Astrocyte of the spinal cord (primary cell): ENCODE results near the gene PHLDB3.

ENCODE experiments used
- DNase-seq: peaks from one replicate; pipeline ENCODE4 v3.0.0; 2011; ENCODE audit warnings: low read depth, low spot score
- H3K4me3 ChIP-seq: 2 replicates; pipeline ENCODE4 v1.5.1; 2011; ENCODE audit warnings: low read depth, mild to moderate bottlenecking, low read length, moderate library complexity
- in situ Hi-C: cut with HindIII; loops from 2 replicates; pipeline ENCODE4 v1.10.0; 2017; ENCODE audit warnings: low sequenced_read_pairs
- TF ChIP-seq, protein P1 (sequence below): IDR thresholded peaks from 2 replicates; pipeline ENCODE4 v1.5.1; 2012; ENCODE audit warnings: low read depth, mild to moderate bottlenecking, low read length, inconsistent platforms

Gene PHLDB3

DNA sequence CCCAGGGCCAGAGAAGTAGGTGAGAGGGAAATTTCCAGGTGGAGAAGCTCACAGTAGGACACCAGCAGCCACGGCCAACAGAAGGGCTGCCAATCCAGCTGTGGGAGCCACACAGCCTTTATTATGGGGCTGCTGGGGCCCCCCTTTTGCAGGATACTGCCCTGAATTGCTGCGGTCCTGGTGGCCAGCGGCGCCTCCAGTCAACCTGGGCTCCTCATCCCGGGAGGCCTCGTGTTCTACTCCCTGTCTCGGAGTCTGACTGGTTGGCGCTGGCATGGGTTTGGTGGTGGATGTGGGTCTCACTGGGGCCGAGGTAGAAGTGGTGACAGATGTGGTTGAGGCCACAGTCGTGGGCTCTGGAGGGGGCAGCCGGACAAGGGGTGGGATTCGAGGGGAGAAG is 43.2 kb downstream of the PHLDB3 start:
- no peak for DNase-seq
- no peak overlapping the region for H3K4me3 ChIP-seq
- TF ChIP-seq, protein P1, sequence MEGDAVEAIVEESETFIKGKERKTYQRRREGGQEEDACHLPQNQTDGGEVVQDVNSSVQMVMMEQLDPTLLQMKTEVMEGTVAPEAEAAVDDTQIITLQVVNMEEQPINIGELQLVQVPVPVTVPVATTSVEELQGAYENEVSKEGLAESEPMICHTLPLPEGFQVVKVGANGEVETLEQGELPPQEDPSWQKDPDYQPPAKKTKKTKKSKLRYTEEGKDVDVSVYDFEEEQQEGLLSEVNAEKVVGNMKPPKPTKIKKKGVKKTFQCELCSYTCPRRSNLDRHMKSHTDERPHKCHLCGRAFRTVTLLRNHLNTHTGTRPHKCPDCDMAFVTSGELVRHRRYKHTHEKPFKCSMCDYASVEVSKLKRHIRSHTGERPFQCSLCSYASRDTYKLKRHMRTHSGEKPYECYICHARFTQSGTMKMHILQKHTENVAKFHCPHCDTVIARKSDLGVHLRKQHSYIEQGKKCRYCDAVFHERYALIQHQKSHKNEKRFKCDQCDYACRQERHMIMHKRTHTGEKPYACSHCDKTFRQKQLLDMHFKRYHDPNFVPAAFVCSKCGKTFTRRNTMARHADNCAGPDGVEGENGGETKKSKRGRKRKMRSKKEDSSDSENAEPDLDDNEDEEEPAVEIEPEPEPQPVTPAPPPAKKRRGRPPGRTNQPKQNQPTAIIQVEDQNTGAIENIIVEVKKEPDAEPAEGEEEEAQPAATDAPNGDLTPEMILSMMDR: no peak
- in situ Hi-C loops: no loop called here

DNA sequence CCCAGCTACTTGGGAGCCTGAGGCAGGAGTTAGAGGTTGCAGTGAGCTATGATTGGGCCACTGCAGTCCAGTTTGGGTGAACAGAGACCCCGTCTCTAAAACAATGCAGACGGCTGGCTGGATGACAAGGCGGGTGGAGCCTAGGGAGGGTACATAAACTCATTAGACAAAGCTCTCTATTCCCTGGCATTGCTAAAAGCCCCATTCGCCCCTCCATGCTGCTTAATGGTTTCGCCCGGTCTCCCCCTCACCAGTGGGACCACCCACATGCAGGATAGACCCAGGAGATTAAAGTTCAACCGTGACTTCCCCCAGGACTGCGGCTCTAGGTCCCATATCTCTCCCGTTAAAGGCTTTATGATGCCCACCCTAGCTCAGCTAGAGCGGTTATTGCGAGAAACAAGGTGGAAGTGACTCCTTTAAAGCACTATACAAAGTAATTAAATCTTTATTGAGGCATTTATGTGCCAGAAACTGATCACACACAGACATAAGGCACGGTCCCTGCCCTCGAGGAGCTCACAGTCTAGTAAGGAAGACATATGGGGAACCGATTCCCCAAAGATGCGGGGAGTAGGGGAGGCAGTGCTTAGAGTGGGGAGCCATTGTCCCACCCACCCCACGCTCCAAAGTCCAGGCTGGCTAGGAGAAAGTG is 44.1 kb downstream of the PHLDB3 start:
- TF ChIP-seq, protein P1: no peak
- DNase-seq: no peak
- H3K4me3 ChIP-seq: no peak overlapping the region
- in situ Hi-C loops: no loop called here

DNA sequence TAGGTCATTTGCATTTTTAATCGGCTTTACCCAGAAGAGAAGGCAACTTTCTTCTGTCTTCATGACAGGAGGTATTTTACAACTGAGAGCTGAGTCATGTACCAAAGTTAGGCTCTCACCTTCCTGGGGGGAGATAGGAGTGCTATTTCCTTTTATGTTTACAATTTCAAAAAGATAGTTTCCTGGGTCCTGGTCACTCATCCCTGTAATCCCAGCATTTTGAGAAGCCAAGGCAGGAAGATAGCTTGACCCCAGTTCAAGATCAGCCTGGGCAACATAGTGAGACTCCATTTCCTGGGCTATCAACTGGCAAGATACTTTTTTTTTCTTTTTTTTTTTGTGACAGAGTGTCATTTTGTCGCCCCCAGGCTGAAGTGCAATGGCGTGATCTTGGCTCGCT is 46.7 kb downstream of the PHLDB3 start:
- no peak for DNase-seq
- in situ Hi-C loops: no loop called here
- TF ChIP-seq, protein P1: no peak
- H3K4me3 ChIP-seq: no peak overlapping the region

DNA sequence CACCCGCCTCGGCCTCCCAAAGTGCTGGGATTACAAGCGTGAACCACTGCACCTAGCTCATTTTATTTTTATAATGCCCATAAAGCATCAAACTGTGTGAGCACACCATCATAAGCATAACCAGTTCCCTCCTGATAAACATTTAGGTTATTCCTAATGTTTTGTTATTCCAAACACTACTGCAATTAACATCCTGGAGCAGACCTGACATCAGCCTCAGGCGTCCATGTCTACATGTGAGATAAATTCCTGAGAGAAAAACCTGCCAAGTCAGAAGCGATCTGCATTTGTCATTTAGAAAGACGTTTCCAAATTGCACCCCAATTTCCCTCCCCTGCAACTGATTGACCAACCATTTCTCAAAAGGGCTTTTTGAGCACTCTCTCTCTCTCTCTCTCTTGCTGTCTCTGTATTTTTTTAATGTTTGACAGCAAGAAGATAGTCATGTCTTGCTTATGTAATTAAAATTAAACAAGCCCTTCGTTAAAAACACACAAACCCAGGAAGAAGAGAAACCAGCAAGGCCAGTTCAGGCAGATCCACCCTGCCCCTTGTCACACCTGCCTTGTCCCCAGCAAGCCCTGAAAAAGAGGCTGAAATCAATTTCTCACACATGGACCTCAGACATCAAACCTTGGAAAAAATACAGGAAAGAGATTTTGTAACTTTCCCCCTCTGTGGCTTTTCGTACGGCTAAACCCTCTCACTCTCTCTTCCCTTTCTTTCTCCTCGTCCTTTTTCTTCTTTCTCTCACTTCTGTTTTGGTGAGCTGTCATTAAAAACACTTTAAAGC is 49.0 kb downstream of the PHLDB3 start:
- in situ Hi-C loops: no loop called here
- no peak for DNase-seq
- TF ChIP-seq, protein P1: no peak
- H3K4me3 ChIP-seq: no peak overlapping the region

DNA sequence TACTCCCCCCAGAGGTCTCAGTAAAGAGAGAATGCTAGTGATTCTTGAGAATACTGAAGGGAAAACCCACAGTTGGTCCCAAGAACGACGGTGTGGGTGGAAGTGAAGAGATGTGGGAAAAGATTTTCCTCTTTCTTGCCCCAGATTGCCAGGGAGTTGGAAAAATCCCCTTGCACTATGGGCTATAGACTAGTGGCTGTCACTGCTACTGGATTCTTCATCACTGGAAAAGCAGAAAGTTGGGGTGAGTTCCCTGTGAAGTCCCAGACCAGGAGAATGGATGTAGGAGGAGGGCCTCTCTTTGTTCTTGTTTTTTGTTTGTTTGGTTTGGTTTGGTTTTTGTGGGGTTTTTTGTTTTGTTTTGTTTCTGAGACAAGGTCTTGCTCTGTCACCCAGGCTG is 50.5 kb downstream of the PHLDB3 start:
- no peak for DNase-seq
- no peak overlapping the region for H3K4me3 ChIP-seq
- in situ Hi-C loops: no loop called here
- TF ChIP-seq, protein P1: no peak

DNA sequence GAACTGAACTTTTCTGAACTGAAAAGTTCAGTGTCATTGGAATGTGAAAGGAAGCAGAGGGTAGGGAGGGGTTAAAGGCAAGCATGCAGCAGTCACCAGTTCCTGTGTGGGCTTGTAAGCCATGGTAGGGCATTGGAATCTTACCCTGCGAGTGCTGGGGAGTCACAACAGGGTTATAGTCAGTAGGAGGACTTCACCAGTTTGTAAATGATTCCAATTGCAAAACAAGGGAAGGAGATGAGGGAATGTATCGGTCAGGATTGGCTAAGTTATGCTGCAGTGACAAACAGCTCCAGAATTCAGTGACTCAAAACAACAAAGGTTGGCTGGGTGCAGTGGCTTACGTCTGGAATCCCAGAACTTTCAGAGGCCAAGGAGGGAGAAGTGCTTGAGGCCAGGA is 52.0 kb downstream of the PHLDB3 start:
- TF ChIP-seq, protein P1: no peak
- no peak overlapping the region for H3K4me3 ChIP-seq
- no peak for DNase-seq
- in situ Hi-C loops: no loop called here
